Measurements from ENCODE around the gene VPS29. TPM values are rescaled to one million over a fixed set of nuclear protein-coding genes. Genes with fewer than 3 reads are reported as not detected.

Gene VPS29
- polyA plus RNA-seq, 3 donors = 224 to 409 (median 342) TPM

DNA sequence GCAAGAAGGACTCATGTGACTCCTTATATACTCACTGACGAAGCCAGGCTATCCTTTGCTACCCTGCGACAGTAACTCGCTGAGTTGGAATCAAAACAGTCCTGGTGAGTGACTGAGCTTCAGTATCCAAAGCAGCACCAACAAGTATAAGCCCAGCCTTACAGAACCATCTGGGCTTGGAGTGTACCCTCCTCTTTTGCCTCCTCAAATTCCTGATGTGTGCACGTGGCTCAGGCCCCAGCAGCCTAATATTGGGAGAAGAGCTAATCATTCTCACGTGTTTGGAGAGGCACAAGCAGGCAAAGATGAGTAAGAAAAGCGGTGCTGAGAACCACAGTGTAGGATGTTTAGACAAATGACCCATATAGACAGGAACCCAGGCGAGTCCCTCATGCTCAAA, 46.8 kb upstream of the VPS29 start:
- H3K4me3 Mint-ChIP-seq = no peak overlapping the region
- H3K27me3 Mint-ChIP-seq (ENCODE audit: low read depth in 3 of 3) = peaks cover 0 to 2% (median 0%) of the 10 kb centered on the region in 3 donors
- Histone ChIP-seq H2AFZ (ENCODE audit: insufficient read depth, low read depth, low read length, poor library complexity, severe bottlenecking) (no peak overlapping the region), H3K27me3 (ENCODE audit: control insufficient read depth in 2 of 2, insufficient read depth in 2 of 2, low read length in 2 of 2) (no peaks in the 10 kb centered on the region), H3K9ac (ENCODE audit: insufficient read depth, low read length, poor library complexity, severe bottlenecking) (no peak overlapping the region), H3K4me3 (replicated peaks in 1 of 3; ENCODE audit: low read depth in 2 of 3, low read length in 3 of 3) (no peak overlapping the region), H3K4me1 (ENCODE audit: control insufficient read depth in 1 of 2, insufficient read depth in 2 of 2, low read length in 2 of 2) (peaks cover 0 to 18% of the 10 kb centered on the region in 2 donors), H4K20me1 (ENCODE audit: insufficient read depth, low read length) (peaks cover 100% of the 10 kb centered on the region), H3K36me3 (replicated peaks in 1 of 2; ENCODE audit: control insufficient read depth in 1 of 2, insufficient read depth in 2 of 2, low read length in 2 of 2) (peaks cover 29 to 79% of the 10 kb centered on the region in 2 donors), H3K4me2 (replicated peaks; ENCODE audit: extremely low read depth, low read length, poor library complexity, severe bottlenecking) (no peak overlapping the region), H3K79me2 (ENCODE audit: insufficient read depth, low read length) (peaks cover 92% of the 10 kb centered on the region), H3K9me3 (replicated peaks in 1 of 2; ENCODE audit: control insufficient read depth in 1 of 2, insufficient read depth in 1 of 2, low read length in 2 of 2) (no peaks in the 10 kb centered on the region), H3K27ac (ENCODE audit: low read depth in 1 of 2, low read length in 2 of 2) (peak overlapping the region in 1 of 2 donors; percentile 24)
- TF ChIP-seq, protein P1, sequence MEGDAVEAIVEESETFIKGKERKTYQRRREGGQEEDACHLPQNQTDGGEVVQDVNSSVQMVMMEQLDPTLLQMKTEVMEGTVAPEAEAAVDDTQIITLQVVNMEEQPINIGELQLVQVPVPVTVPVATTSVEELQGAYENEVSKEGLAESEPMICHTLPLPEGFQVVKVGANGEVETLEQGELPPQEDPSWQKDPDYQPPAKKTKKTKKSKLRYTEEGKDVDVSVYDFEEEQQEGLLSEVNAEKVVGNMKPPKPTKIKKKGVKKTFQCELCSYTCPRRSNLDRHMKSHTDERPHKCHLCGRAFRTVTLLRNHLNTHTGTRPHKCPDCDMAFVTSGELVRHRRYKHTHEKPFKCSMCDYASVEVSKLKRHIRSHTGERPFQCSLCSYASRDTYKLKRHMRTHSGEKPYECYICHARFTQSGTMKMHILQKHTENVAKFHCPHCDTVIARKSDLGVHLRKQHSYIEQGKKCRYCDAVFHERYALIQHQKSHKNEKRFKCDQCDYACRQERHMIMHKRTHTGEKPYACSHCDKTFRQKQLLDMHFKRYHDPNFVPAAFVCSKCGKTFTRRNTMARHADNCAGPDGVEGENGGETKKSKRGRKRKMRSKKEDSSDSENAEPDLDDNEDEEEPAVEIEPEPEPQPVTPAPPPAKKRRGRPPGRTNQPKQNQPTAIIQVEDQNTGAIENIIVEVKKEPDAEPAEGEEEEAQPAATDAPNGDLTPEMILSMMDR (IDR thresholded peaks at IDR 0.05) = no peak
- H3K27ac Mint-ChIP-seq = peak overlapping the region in 2 of 7 donors; percentile 67 to 76
- peaks cover 27% of the 10 kb centered on the region for H3K4me1 Mint-ChIP-seq
- H3K9me3 Mint-ChIP-seq = peaks cover 0 to 1% (median 0%) of the 10 kb centered on the region in 7 donors
- WGBS (ENCODE audit: insufficient coverage) = 95% methylated on average over 4 of the region's 7 CpGs
- DNase-seq = no peak
- peaks cover 54 to 66% of the 10 kb centered on the region in 2 donors for H3K36me3 Mint-ChIP-seq
- intact Hi-C loops (cut with micrococcal nuclease) = no loop called here

DNA sequence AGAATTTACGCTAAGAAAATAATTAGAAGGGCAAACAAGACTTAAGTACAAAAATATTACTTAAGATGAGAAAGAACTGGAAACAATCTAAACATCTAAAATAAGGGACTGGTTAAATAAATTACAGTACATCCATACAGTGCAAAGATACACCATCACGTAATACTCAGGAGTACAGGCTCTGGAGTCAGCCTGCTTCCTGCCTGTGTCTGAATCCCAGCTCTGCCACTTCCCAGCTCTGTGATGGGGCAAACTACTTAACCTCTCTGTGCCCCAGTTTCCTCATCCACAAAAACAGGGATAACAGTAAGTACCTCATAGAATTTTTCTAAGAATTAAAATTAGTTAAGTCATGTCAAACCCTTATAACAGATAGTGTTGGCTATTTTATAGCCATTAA, 45.2 kb upstream of the VPS29 start:
- no peak overlapping the region for H3K9ac ChIP-seq (ENCODE audit: insufficient read depth, low read length, poor library complexity, severe bottlenecking)
- H3K4me1 ChIP-seq (ENCODE audit: control insufficient read depth in 1 of 2, insufficient read depth in 2 of 2, low read length in 2 of 2) = peaks cover 0 to 12% of the 10 kb centered on the region in 2 donors
- peaks cover 66 to 82% of the 10 kb centered on the region in 2 donors for H3K36me3 Mint-ChIP-seq
- TF ChIP-seq, protein P1 (IDR thresholded peaks at IDR 0.05) = no peak
- no peaks in the 10 kb centered on the region for H3K9me3 ChIP-seq (replicated peaks in 1 of 2; ENCODE audit: control insufficient read depth in 1 of 2, insufficient read depth in 1 of 2, low read length in 2 of 2)
- no peak overlapping the region for H3K4me3 Mint-ChIP-seq
- H3K27me3 ChIP-seq (ENCODE audit: control insufficient read depth in 2 of 2, insufficient read depth in 2 of 2, low read length in 2 of 2) = no peaks in the 10 kb centered on the region
- H3K4me2 ChIP-seq (replicated peaks; ENCODE audit: extremely low read depth, low read length, poor library complexity, severe bottlenecking) = no peak overlapping the region
- peak overlapping the region in 1 of 7 donors; percentile 26 for H3K27ac Mint-ChIP-seq
- H3K79me2 ChIP-seq (ENCODE audit: insufficient read depth, low read length) = peaks cover 89% of the 10 kb centered on the region
- H3K27me3 Mint-ChIP-seq (ENCODE audit: low read depth in 3 of 3) = peaks cover 0 to 2% (median 0%) of the 10 kb centered on the region in 3 donors
- H3K36me3 ChIP-seq (replicated peaks in 1 of 2; ENCODE audit: control insufficient read depth in 1 of 2, insufficient read depth in 2 of 2, low read length in 2 of 2) = peaks cover 33 to 95% of the 10 kb centered on the region in 2 donors
- H3K4me3 ChIP-seq (replicated peaks in 1 of 3; ENCODE audit: low read depth in 2 of 3, low read length in 3 of 3) = no peak overlapping the region
- intact Hi-C loops (cut with micrococcal nuclease) = no loop called here
- DNase-seq = no peak
- WGBS (ENCODE audit: insufficient coverage) = no CpG with 5 or more reads among the region's 2 CpGs
- H3K9me3 Mint-ChIP-seq = no peaks in the 10 kb centered on the region
- no peak overlapping the region for H3K27ac ChIP-seq (ENCODE audit: low read depth in 1 of 2, low read length in 2 of 2)
- H2AFZ ChIP-seq (ENCODE audit: insufficient read depth, low read depth, low read length, poor library complexity, severe bottlenecking) = no peak overlapping the region
- H3K4me1 Mint-ChIP-seq = peaks cover 22% of the 10 kb centered on the region
- peaks cover 100% of the 10 kb centered on the region for H4K20me1 ChIP-seq (ENCODE audit: insufficient read depth, low read length)
